BLaER1 treated with 17β-estradiol and CSF1 and Interleukin-3, amounts not matched to agents 10 nM and 100 nM (cell line): ENCODE measurements around the gene FOXC1.

Experiments used
- H3K27ac ChIP-seq, 11 experiments: shearing (Covaris generic); formaldehyde crosslinking; 2 replicates each; pipeline ENCODE4 v1.8.1; 2022
- H3K27me3 ChIP-seq, 11 experiments: shearing (Covaris generic); formaldehyde crosslinking; 2 replicates each; pipeline ENCODE4 v1.8.1; 2022
- H3K36me3 ChIP-seq, 11 experiments: shearing (Covaris generic); formaldehyde crosslinking; 2 replicates each; pipeline ENCODE4 v1.8.1; 2022
- H3K4me1 ChIP-seq, 10 experiments: shearing (Covaris generic); formaldehyde crosslinking; 2 replicates each; pipeline ENCODE4 v1.8.1; 2022
- H3K4me2 ChIP-seq, 11 experiments: shearing (Covaris generic); formaldehyde crosslinking; 2 replicates each; pipeline ENCODE4 v1.8.1; 2022
- H3K4me3 ChIP-seq, 10 experiments: shearing (Covaris generic); formaldehyde crosslinking; 2 replicates each; pipeline ENCODE4 v1.8.1; 2022
- H3K9ac ChIP-seq, 11 experiments: shearing (Covaris generic); formaldehyde crosslinking; 2 replicates each; pipeline ENCODE4 v1.8.1; 2022
- H3K9me3 ChIP-seq, 11 experiments: shearing (Covaris generic); formaldehyde crosslinking; replicated peaks in 1 of 11; 2 replicates each; pipeline ENCODE4 v1.8.1; 2022
- H4K20me1 ChIP-seq, 11 experiments: shearing (Covaris generic); formaldehyde crosslinking; 2 replicates each; pipeline ENCODE4 v1.8.1; 2022
- Cebpa-rat ChIP-seq, 11 experiments: shearing (Covaris generic); IDR thresholded peaks; 2 replicates each; pipeline ENCODE4 v1.8.1; 2022

FOXC1 gene

GRCh38 chr6:1595271-1596087 is 14.2 kb upstream of the FOXC1 start:
- peaks cover 28 to 64% (median 47%) of the 10 kb centered on the region in 11 experiments for H3K27me3 ChIP-seq
- peak overlapping the region in 6 of 11 experiments; percentile 13 to 43 (median 30); a peak in 7 of 22 replicates for H3K9ac ChIP-seq
- no peaks in the 10 kb centered on the region for H3K9me3 ChIP-seq
- H3K4me1 ChIP-seq = peaks cover 17 to 25% (median 20%) of the 10 kb centered on the region in 10 experiments
- peak overlapping the region; percentile 80 to 97 (median 91) for H3K4me2 ChIP-seq
- H4K20me1 ChIP-seq = peaks cover 0 to 8% (median 0%) of the 10 kb centered on the region in 11 experiments; a peak in 3 of 22 replicates
- no peak for TF ChIP-seq Cebpa-rat (IDR thresholded peaks at IDR 0.05)
- no peaks in the 10 kb centered on the region for H3K36me3 ChIP-seq
- H3K4me3 ChIP-seq = peak overlapping the region; percentile 16 to 57 (median 32); a peak in 16 of 20 replicates
- H3K27ac ChIP-seq = no peak overlapping the region

GRCh38 chr6:1596088-1596852 is 13.4 kb upstream of the FOXC1 start:
- H3K27me3 ChIP-seq = peaks cover 35 to 71% (median 55%) of the 10 kb centered on the region in 11 experiments
- H3K36me3 ChIP-seq = no peaks in the 10 kb centered on the region
- peaks cover 0 to 8% (median 0%) of the 10 kb centered on the region in 11 experiments; a peak in 3 of 22 replicates for H4K20me1 ChIP-seq
- TF ChIP-seq Cebpa-rat (IDR thresholded peaks at IDR 0.05) = no peak
- H3K4me3 ChIP-seq = peak overlapping the region in 4 of 10 experiments; percentile 16 to 39 (median 30); a peak in 5 of 20 replicates
- peaks cover 17 to 25% (median 20%) of the 10 kb centered on the region in 10 experiments for H3K4me1 ChIP-seq
- no peaks in the 10 kb centered on the region for H3K9me3 ChIP-seq
- peak overlapping the region; percentile 80 to 97 (median 91) for H3K4me2 ChIP-seq
- peak overlapping the region in 2 of 11 experiments; percentile 5 to 20; a peak in 2 of 22 replicates for H3K9ac ChIP-seq
- H3K27ac ChIP-seq = no peak overlapping the region

GRCh38 chr6:1597121-1597744 is 12.5 kb upstream of the FOXC1 start:
- H3K9ac ChIP-seq = no peak overlapping the region
- H4K20me1 ChIP-seq = peaks cover 0 to 16% (median 4%) of the 10 kb centered on the region in 11 experiments; a peak in 6 of 22 replicates
- TF ChIP-seq Cebpa-rat (IDR thresholded peaks at IDR 0.05) = no peak
- H3K4me2 ChIP-seq = no peak overlapping the region
- no peak overlapping the region for H3K4me3 ChIP-seq
- H3K36me3 ChIP-seq = no peaks in the 10 kb centered on the region
- H3K27me3 ChIP-seq = peaks cover 45 to 81% (median 65%) of the 10 kb centered on the region in 11 experiments
- H3K9me3 ChIP-seq = no peaks in the 10 kb centered on the region
- no peak overlapping the region for H3K27ac ChIP-seq
- H3K4me1 ChIP-seq = peaks cover 17 to 25% (median 20%) of the 10 kb centered on the region in 10 experiments

- Histone ChIP-seq H3K27me3 (peaks cover 52 to 88% (median 72%) of the 10 kb centered on the region in 11 experiments), H3K36me3 (no peaks in the 10 kb centered on the region), H3K4me2 (no peak overlapping the region), H4K20me1 (peaks cover 0 to 17% (median 4%) of the 10 kb centered on the region in 11 experiments; a peak in 6 of 22 replicates), H3K4me1 (peaks cover 17 to 25% (median 20%) of the 10 kb centered on the region in 10 experiments), H3K27ac (no peak overlapping the region), H3K9ac (no peak overlapping the region), H3K4me3 (no peak overlapping the region), H3K9me3 (no peaks in the 10 kb centered on the region)
- TF ChIP-seq Cebpa-rat (IDR thresholded peaks at IDR 0.05) = peak in 4 of 11 experiments; percentile 16 to 56 (median 26); a peak in 3 of 22 replicates
Observed at GRCh38 chr6:1597924-1598323, 11.8 kb upstream of the FOXC1 start.

- H4K20me1 ChIP-seq = peaks cover 0 to 18% (median 4%) of the 10 kb centered on the region in 11 experiments; a peak in 8 of 22 replicates
- H3K9me3 ChIP-seq = no peaks in the 10 kb centered on the region
- H3K36me3 ChIP-seq = no peaks in the 10 kb centered on the region
- TF ChIP-seq Cebpa-rat (IDR thresholded peaks at IDR 0.05) = no peak
- peaks cover 17 to 25% (median 20%) of the 10 kb centered on the region in 10 experiments for H3K4me1 ChIP-seq
- H3K9ac ChIP-seq = no peak overlapping the region
- peaks cover 57 to 93% (median 75%) of the 10 kb centered on the region in 11 experiments for H3K27me3 ChIP-seq
- H3K27ac ChIP-seq = no peak overlapping the region
- no peak overlapping the region for H3K4me3 ChIP-seq
- no peak overlapping the region for H3K4me2 ChIP-seq
Observed at GRCh38 chr6:1598433-1598832, 11.3 kb upstream of the FOXC1 start.

- Histone ChIP-seq H3K27ac (no peak overlapping the region), H3K36me3 (no peaks in the 10 kb centered on the region), H3K4me3 (no peak overlapping the region), H4K20me1 (peaks cover 0 to 23% (median 5%) of the 10 kb centered on the region in 11 experiments; a peak in 9 of 22 replicates), H3K9ac (0 out of 22 replicates have a peak overlapping the region, but pooled peaks of 1 of the 11 experiments have one; percentile 3), H3K4me1 (peaks cover 17 to 24% (median 20%) of the 10 kb centered on the region in 10 experiments), H3K9me3 (no peaks in the 10 kb centered on the region), H3K27me3 (peaks cover 58 to 94% (median 75%) of the 10 kb centered on the region in 11 experiments), H3K4me2 (no peak overlapping the region)
- no peak for TF ChIP-seq Cebpa-rat (IDR thresholded peaks at IDR 0.05)
Observed at GRCh38 chr6:1598886-1599285, 10.8 kb upstream of the FOXC1 start.

- Histone ChIP-seq H3K9me3 (no peaks in the 10 kb centered on the region), H3K27me3 (peaks cover 58 to 94% (median 75%) of the 10 kb centered on the region in 11 experiments), H3K4me1 (peaks cover 17 to 24% (median 22%) of the 10 kb centered on the region in 10 experiments), H3K9ac (0 out of 22 replicates have a peak overlapping the region, but pooled peaks of 1 of the 11 experiments have one; percentile 3), H4K20me1 (peaks cover 0 to 29% (median 8%) of the 10 kb centered on the region in 11 experiments; a peak in 16 of 22 replicates), H3K4me2 (no peak overlapping the region), H3K4me3 (no peak overlapping the region), H3K36me3 (no peaks in the 10 kb centered on the region), H3K27ac (no peak overlapping the region)
- TF ChIP-seq Cebpa-rat (IDR thresholded peaks at IDR 0.05) = no peak
Observed at GRCh38 chr6:1599469-1599868, 10.2 kb upstream of the FOXC1 start.

- Histone ChIP-seq H3K4me3 (no peak overlapping the region), H3K36me3 (no peaks in the 10 kb centered on the region), H3K27me3 (peaks cover 58 to 94% (median 75%) of the 10 kb centered on the region in 11 experiments), H4K20me1 (peaks cover 0 to 35% (median 15%) of the 10 kb centered on the region in 11 experiments; a peak in 17 of 22 replicates), H3K9ac (no peak overlapping the region), H3K4me1 (peaks cover 18 to 24% (median 22%) of the 10 kb centered on the region in 10 experiments), H3K9me3 (no peaks in the 10 kb centered on the region), H3K27ac (no peak overlapping the region), H3K4me2 (no peak overlapping the region)
- no peak for TF ChIP-seq Cebpa-rat (IDR thresholded peaks at IDR 0.05)
Observed at GRCh38 chr6:1600063-1600763, 9.5 kb upstream of the FOXC1 start.
